PC-3 (cell line): ENCODE results near the gene AMPD3. TPM values are rescaled to one million over a fixed set of nuclear protein-coding genes. Genes with fewer than 3 reads are reported as not detected.

Experiments used
- ATAC-seq: fragments of 200-7000 bp; cut with Tn5 transposase; 2 replicates; pipeline ENCODE4 v1.9.1; 2020; ENCODE audit warnings: mild to moderate bottlenecking, moderate library complexity
- BruUV-seq: library from RNA; stranded (reverse); fragments of 400-500 nt; replicated peaks from 2 replicates; lab custom pipeline; 2021; lab: Mats Ljungman, UMichigan
- CTCF ChIA-PET: fragments of 300-600 bp; sonication (Branson Sonifier 250); formaldehyde crosslinking; loops from one replicate; lab custom pipeline; 2022; ENCODE audit warnings: antibody characterized with exemption; lab: Charles Lee
- POLR2A ChIA-PET: fragments of 300-600 bp; sonication (Branson Sonifier 250); formaldehyde crosslinking; loops from one replicate; lab custom pipeline; 2022; ENCODE audit warnings: antibody characterized with exemption; ENCODE audit not compliant: unreplicated experiment; lab: Charles Lee
- DNase-seq: peaks from one replicate; pipeline ENCODE4 v3.0.0-alpha.2; 2015
- H2AFZ ChIP-seq: fragments of 300-600 bp; sonication (generic); 2 replicates; pipeline ENCODE4 v1.6.0; 2016; ENCODE audit warnings: antibody characterized with exemption, low read length
- H3F3A ChIP-seq: fragments of 300-600 bp; sonication (generic); one replicate; pipeline ENCODE4 v1.6.0; 2017; ENCODE audit warnings: antibody characterized with exemption, low read length, control low read depth, mild to moderate bottlenecking; ENCODE audit not compliant: unreplicated experiment
- H3K27ac ChIP-seq: fragments of 300-600 bp; sonication (generic); 2 replicates; pipeline ENCODE4 v1.5.1; 2016; ENCODE audit warnings: mild to moderate bottlenecking, low read length
- H3K27me3 ChIP-seq: fragments of 300-600 bp; sonication (generic); 2 replicates; pipeline ENCODE4 v1.6.1; 2016; ENCODE audit warnings: low read length, mixed read lengths
- H3K36me3 ChIP-seq: fragments of 300-600 bp; sonication (generic); 2 replicates; pipeline ENCODE4 v1.6.1; 2016; ENCODE audit warnings: low read depth, mixed run types, low read length, mixed read lengths
- H3K4me1 ChIP-seq: fragments of 300-600 bp; sonication (generic); 2 replicates; pipeline ENCODE4 v1.5.1; 2016; ENCODE audit warnings: low read length; ENCODE audit not compliant: insufficient read depth
- H3K4me2 ChIP-seq: fragments of 300-600 bp; sonication (generic); 2 replicates; pipeline ENCODE4 v1.6.0; 2016; ENCODE audit warnings: low read length
- H3K4me3 ChIP-seq: fragments of 300-600 bp; sonication (generic); 2 replicates; pipeline ENCODE4 v1.5.1; 2016; ENCODE audit warnings: mild to moderate bottlenecking, low read length, mixed read lengths
- H3K79me2 ChIP-seq: fragments of 300-600 bp; sonication (generic); 2 replicates; pipeline ENCODE4 v1.6.1; 2017; ENCODE audit warnings: low read length, mixed read lengths
- H3K9ac ChIP-seq: fragments of 300-600 bp; sonication (generic); 2 replicates; pipeline ENCODE4 v1.6.0; 2016; ENCODE audit warnings: mild to moderate bottlenecking, low read length
- H3K9me2 ChIP-seq: fragments of 300-600 bp; sonication (generic); replicated peaks from 2 replicates; pipeline ENCODE4 v1.6.1; 2016; ENCODE audit warnings: mixed run types, low read length, mixed read lengths
- H3K9me3 ChIP-seq: fragments of 300-600 bp; sonication (generic); 2 replicates; pipeline ENCODE4 v1.6.1; 2016; ENCODE audit warnings: low read length, mixed read lengths
- H4K20me1 ChIP-seq: fragments of 300-600 bp; sonication (generic); 2 replicates; pipeline ENCODE4 v1.6.1; 2016; ENCODE audit warnings: low read length, mixed read lengths
- CTCF ChIP-seq: fragments of 300-600 bp; sonication (generic); conservative IDR thresholded peaks from 2 replicates; pipeline ENCODE4 v1.5.1; 2017; ENCODE audit warnings: antibody characterized with exemption, low read depth, mild to moderate bottlenecking, low read length
- EZH2 ChIP-seq: fragments of 300-600 bp; sonication (generic); IDR thresholded peaks from one replicate; pipeline ENCODE4 v1.6.1; 2017; ENCODE audit warnings: antibody characterized with exemption, mild to moderate bottlenecking, low read length; ENCODE audit not compliant: unreplicated experiment
- EZH2phosphoT487 ChIP-seq: fragments of 300-600 bp; sonication (generic); IDR thresholded peaks from 2 replicates; pipeline ENCODE4 v1.6.1; 2018; ENCODE audit warnings: mild to moderate bottlenecking, antibody characterized with exemption, low read length, borderline replicate concordance
- intact Hi-C: fragments of 100-400 bp; cut with micrococcal nuclease; formaldehyde crosslinking; loops from 2 replicates; pipeline ENCODE4 v1.9.0; 2023
- total RNA-seq: library from RNA; depleted of rRNA; stranded (reverse); fragments of >200 nt; gene quantifications from 2 replicates; pipeline ENCODE4 v1.2.3, GENCODE V29; 2014

Gene AMPD3
- total RNA-seq, 1 experiment from 2014 or later, result 11.8 TPM

GRCh38 chr11:10443721-10444235 lies 11.3 kb upstream of the AMPD3 start:
- Histone ChIP-seq H3K9me2 (no peaks in the 10 kb centered on the region), H3K79me2 (no peaks in the 10 kb centered on the region), H3K27me3 (no peaks in the 10 kb centered on the region), H4K20me1 (no peaks in the 10 kb centered on the region), H3K27ac (no peak overlapping the region), H3K4me1 (no peaks in the 10 kb centered on the region), H3K9me3 (no peaks in the 10 kb centered on the region), H3K4me2 (no peak overlapping the region), H2AFZ (no peak overlapping the region), H3K36me3 (no peaks in the 10 kb centered on the region), H3F3A (no peaks in the 10 kb centered on the region), H3K4me3 (no peak overlapping the region), H3K9ac (no peak overlapping the region)
- no TSS peak for BruUV-seq
- intact Hi-C loops, result no loop called here
- TF ChIP-seq CTCF (no peak), EZH2phosphoT487 (no peak), EZH2 (no peak)
- CTCF ChIA-PET, result no interaction called here
- ATAC-seq (no peak), DNase-seq (no peak)
- POLR2A ChIA-PET, result no interaction called here

GRCh38 chr11:10444725-10445315 lies 10.2 kb upstream of the AMPD3 start:
- ATAC-seq (no peak), DNase-seq (no peak)
- Histone ChIP-seq H3F3A (no peaks in the 10 kb centered on the region), H3K9me2 (no peaks in the 10 kb centered on the region), H3K4me2 (no peak overlapping the region), H3K9ac (no peak overlapping the region), H3K36me3 (no peaks in the 10 kb centered on the region), H3K27me3 (no peaks in the 10 kb centered on the region), H3K79me2 (no peaks in the 10 kb centered on the region), H3K27ac (no peak overlapping the region), H3K9me3 (no peaks in the 10 kb centered on the region), H3K4me3 (no peak overlapping the region), H2AFZ (no peak overlapping the region), H3K4me1 (no peaks in the 10 kb centered on the region), H4K20me1 (no peaks in the 10 kb centered on the region)
- ChIA-PET CTCF (no interaction called here), POLR2A (no interaction called here)
- intact Hi-C loops, result no loop called here
- BruUV-seq, result no TSS peak
- TF ChIP-seq EZH2, result no peak

GRCh38 chr11:10447445-10447844 lies 7.6 kb upstream of the AMPD3 start:
- ChIA-PET POLR2A (no interaction called here), CTCF (no interaction called here)
- Histone ChIP-seq H2AFZ (no peak overlapping the region), H3K79me2 (peaks cover 10% of the 10 kb centered on the region), H3K4me1 (peaks cover 6% of the 10 kb centered on the region), H4K20me1 (no peaks in the 10 kb centered on the region), H3K4me3 (no peak overlapping the region), H3K36me3 (no peaks in the 10 kb centered on the region), H3K9me3 (no peaks in the 10 kb centered on the region), H3K4me2 (no peak overlapping the region), H3K27me3 (no peaks in the 10 kb centered on the region), H3K27ac (no peak overlapping the region), H3K9me2 (no peaks in the 10 kb centered on the region), H3F3A (no peaks in the 10 kb centered on the region), H3K9ac (no peak overlapping the region)
- intact Hi-C loops, result no loop called here
- no peak for DNase-seq
- ATAC-seq, result no peak
- no peak for TF ChIP-seq CTCF
- no peak for TF ChIP-seq EZH2
- no peak for TF ChIP-seq EZH2phosphoT487
- no TSS peak for BruUV-seq
